ENCODE data around the gene PHGDH.

DNA sequence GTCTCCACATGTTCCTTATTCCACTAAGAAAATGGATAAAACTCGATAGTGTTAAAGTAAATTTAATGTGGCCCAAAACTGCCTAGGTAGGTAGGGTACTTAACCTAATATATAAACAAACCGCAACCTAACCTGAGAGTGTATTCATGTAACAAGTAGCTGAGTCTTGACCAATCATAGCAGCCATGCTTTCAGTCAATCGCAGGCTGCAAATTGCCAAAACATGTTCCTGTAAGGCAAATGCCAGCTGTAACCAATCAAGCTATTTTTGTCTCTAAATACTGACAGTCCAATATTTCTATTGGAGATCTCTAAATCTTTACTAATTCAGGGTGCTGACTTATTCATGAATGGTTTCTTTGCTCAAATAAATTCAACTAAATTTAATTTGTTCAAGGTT lies 60.0 kb downstream of the PHGDH start:
- no peak for TF ChIP-seq POLR2A (IDR thresholded peaks at IDR 0.05)
- TF ChIP-seq, protein P1, sequence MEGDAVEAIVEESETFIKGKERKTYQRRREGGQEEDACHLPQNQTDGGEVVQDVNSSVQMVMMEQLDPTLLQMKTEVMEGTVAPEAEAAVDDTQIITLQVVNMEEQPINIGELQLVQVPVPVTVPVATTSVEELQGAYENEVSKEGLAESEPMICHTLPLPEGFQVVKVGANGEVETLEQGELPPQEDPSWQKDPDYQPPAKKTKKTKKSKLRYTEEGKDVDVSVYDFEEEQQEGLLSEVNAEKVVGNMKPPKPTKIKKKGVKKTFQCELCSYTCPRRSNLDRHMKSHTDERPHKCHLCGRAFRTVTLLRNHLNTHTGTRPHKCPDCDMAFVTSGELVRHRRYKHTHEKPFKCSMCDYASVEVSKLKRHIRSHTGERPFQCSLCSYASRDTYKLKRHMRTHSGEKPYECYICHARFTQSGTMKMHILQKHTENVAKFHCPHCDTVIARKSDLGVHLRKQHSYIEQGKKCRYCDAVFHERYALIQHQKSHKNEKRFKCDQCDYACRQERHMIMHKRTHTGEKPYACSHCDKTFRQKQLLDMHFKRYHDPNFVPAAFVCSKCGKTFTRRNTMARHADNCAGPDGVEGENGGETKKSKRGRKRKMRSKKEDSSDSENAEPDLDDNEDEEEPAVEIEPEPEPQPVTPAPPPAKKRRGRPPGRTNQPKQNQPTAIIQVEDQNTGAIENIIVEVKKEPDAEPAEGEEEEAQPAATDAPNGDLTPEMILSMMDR (IDR thresholded peaks at IDR 0.05 in 4 of 5, conservative IDR thresholded peaks at IDR 0.05 in 1 of 5) = no peak

All from gastrocnemius medialis (tissue), 4 donors.